Ascending aorta (tissue), 2 donors: Measurements from ENCODE around the gene ZNF518A. TPM values are rescaled to one million over a fixed set of nuclear protein-coding genes. Genes with fewer than 3 reads are reported as not detected.

Experiments
- DNase-seq, 2 donors: peaks; one replicate each; pipeline ENCODE4 v3.0.0-alpha.2; 2019; ENCODE audit warnings: low spot score in 2 of 2
- H3K27ac ChIP-seq, 2 donors: fragments of 200-600 bp; sonication (generic); one replicate each; pipeline ENCODE4 v1.5.1; 2016 to 2017; ENCODE audit warnings: mild to moderate bottlenecking in 1 of 2
- H3K27me3 ChIP-seq: fragments of 200-600 bp; sonication (generic); one replicate; pipeline ENCODE4 v1.5.1; 2017
- H3K36me3 ChIP-seq, 2 donors: fragments of 200-600 bp; sonication (generic); one replicate each; pipeline ENCODE4 v1.5.1; 2016
- H3K4me1 ChIP-seq, 2 donors: fragments of 200-600 bp; sonication (generic); one replicate each; pipeline ENCODE4 v1.5.1; 2016 to 2017; ENCODE audit warnings: mild to moderate bottlenecking in 1 of 2
- H3K4me3 ChIP-seq, 2 donors: fragments of 200-600 bp; sonication (generic); one replicate each; pipeline ENCODE4 v1.5.1; 2016 to 2017; ENCODE audit warnings: mild to moderate bottlenecking in 1 of 2
- H3K9me3 ChIP-seq, 2 donors: fragments of 200-600 bp; sonication (generic); one replicate each; pipeline ENCODE4 v1.5.1; 2016
- CTCF ChIP-seq, 3 experiments: fragments of 200-600 bp in 2 of 3; fragments of 450-650 bp in 1 of 3; sonication (generic) in 2 of 3; IDR thresholded peaks; one replicate each; pipeline ENCODE4 v1.5.1; 2016 to 2019; ENCODE audit warnings: antibody characterized with exemption in 3 of 3, mild to moderate bottlenecking in 1 of 3, moderate library complexity in 1 of 3
- intact Hi-C: fragments of 100-400 bp; cut with DNase I; formaldehyde crosslinking; loops from one replicate; pipeline ENCODE4 v1.15.1; 2023
- total RNA-seq: library from RNA; depleted of rRNA; stranded (reverse); fragments of >200 nt; gene quantifications from one replicate; pipeline ENCODE4 v1.1.0, GENCODE V29; 2016

The ZNF518A gene
- total RNA-seq, 1 donor from 2014 or later: 7.1 TPM

- Histone ChIP-seq H3K9me3 (no peaks in the 10 kb centered on the region), H3K27me3 (no peaks in the 10 kb centered on the region), H3K27ac (no peak overlapping the region), H3K4me3 (no peak overlapping the region), H3K36me3 (peaks cover 0 to 3% of the 10 kb centered on the region in 2 donors), H3K4me1 (no peaks in the 10 kb centered on the region)
- intact Hi-C loops: no loop called here
- TF ChIP-seq CTCF (IDR thresholded peaks at IDR 0.05): no peak
- no peak for DNase-seq
These were observed 71.4 kb downstream of the ZNF518A start for GRCh38 chr10:96201525-96201924.

GRCh38 chr10:96205580-96205979 is 75.5 kb downstream of the ZNF518A start:
- H3K9me3 ChIP-seq: no peaks in the 10 kb centered on the region
- no peak for DNase-seq
- no peak for TF ChIP-seq CTCF (IDR thresholded peaks at IDR 0.05)
- no peaks in the 10 kb centered on the region for H3K27me3 ChIP-seq
- H3K27ac ChIP-seq: no peak overlapping the region
- intact Hi-C loops: no loop called here
- H3K4me3 ChIP-seq: no peak overlapping the region
- no peaks in the 10 kb centered on the region for H3K4me1 ChIP-seq
- H3K36me3 ChIP-seq: peaks cover 0 to 3% of the 10 kb centered on the region in 2 donors

GRCh38 chr10:96208271-96208670 is 78.2 kb downstream of the ZNF518A start:
- intact Hi-C loops: no loop called here
- no peak for TF ChIP-seq CTCF (IDR thresholded peaks at IDR 0.05)
- H3K27me3 ChIP-seq: no peaks in the 10 kb centered on the region
- no peak for DNase-seq
- no peaks in the 10 kb centered on the region for H3K9me3 ChIP-seq
- no peak overlapping the region for H3K27ac ChIP-seq
- H3K4me3 ChIP-seq: no peak overlapping the region
- H3K4me1 ChIP-seq: no peaks in the 10 kb centered on the region
- H3K36me3 ChIP-seq: peaks cover 0 to 3% of the 10 kb centered on the region in 2 donors

GRCh38 chr10:96208946-96209345 is 78.8 kb downstream of the ZNF518A start:
- Histone ChIP-seq H3K36me3 (peaks cover 0 to 3% of the 10 kb centered on the region in 2 donors), H3K27ac (no peak overlapping the region), H3K4me1 (no peaks in the 10 kb centered on the region), H3K4me3 (no peak overlapping the region), H3K27me3 (no peaks in the 10 kb centered on the region), H3K9me3 (no peaks in the 10 kb centered on the region)
- no peak for TF ChIP-seq CTCF (IDR thresholded peaks at IDR 0.05)
- intact Hi-C loops: no loop called here
- DNase-seq: no peak

- Histone ChIP-seq H3K4me3 (no peak overlapping the region), H3K9me3 (no peaks in the 10 kb centered on the region), H3K27me3 (no peaks in the 10 kb centered on the region), H3K36me3 (no peaks in the 10 kb centered on the region), H3K4me1 (no peaks in the 10 kb centered on the region), H3K27ac (no peak overlapping the region)
- intact Hi-C loops: no loop called here
- TF ChIP-seq CTCF (IDR thresholded peaks at IDR 0.05): no peak
- no peak for DNase-seq
These were observed 81.7 kb downstream of the ZNF518A start for GRCh38 chr10:96211764-96212163.

GRCh38 chr10:96212911-96213310 is 82.8 kb downstream of the ZNF518A start:
- intact Hi-C loops: no loop called here
- no peak for TF ChIP-seq CTCF (IDR thresholded peaks at IDR 0.05)

More at GRCh38 chr10:96212911-96213310, 82.8 kb downstream of the ZNF518A start:
- H3K27ac ChIP-seq: no peak overlapping the region
- DNase-seq: no peak
- no peaks in the 10 kb centered on the region for H3K4me1 ChIP-seq
- H3K36me3 ChIP-seq: no peaks in the 10 kb centered on the region
- H3K4me3 ChIP-seq: no peak overlapping the region
- H3K27me3 ChIP-seq: no peaks in the 10 kb centered on the region
- H3K9me3 ChIP-seq: no peaks in the 10 kb centered on the region
